ENCODE measurements around the gene GFER.
"Not testable (repeated sequence)": the region's sequence is repeated elsewhere in the genome, so short reads cannot be mapped to it uniquely, and the experiment has no call there.

GFER gene

GRCh38 chr16:1957434-1958142, 26.4 kb upstream of the GFER start:
- DNase-seq: not testable (repeated sequence)

- DNase-seq: not testable (repeated sequence)
Observed at GRCh38 chr16:1958143-1958491, 25.9 kb upstream of the GFER start.

- DNase-seq: no peak
Observed at GRCh38 chr16:1958715-1959268, 25.2 kb upstream of the GFER start.

- DNase-seq: peak; percentile 37 to 93 (median 80)
Observed at GRCh38 chr16:1959269-1960039, 24.5 kb upstream of the GFER start, which contains the start of gene NDUFB10. TSS of gene NDUFB10 (plus strand) at chr16:1959538. CDS start at chr16:1959625, 87 bp downstream.

- DNase-seq: peak in 1 of 56 donors; percentile 17
Observed at GRCh38 chr16:1960665-1961630, 23.0 kb upstream of the GFER start.

GRCh38 chr16:1961651-1962067, 22.3 kb upstream of the GFER start:
- no peak for DNase-seq

- not testable (repeated sequence) for DNase-seq
Observed at GRCh38 chr16:1962161-1963153, 21.5 kb upstream of the GFER start.

GRCh38 chr16:1963806-1964505, 20.0 kb upstream of the GFER start:
- DNase-seq: peak in 11 of 56 donors; percentile 46 to 62 (median 56)

GRCh38 chr16:1964506-1965395, 19.2 kb upstream of the GFER start, which contains the start of gene RPS2:
TSS of gene RPS2 (minus strand) at chr16:1964826. CDS start at chr16:1964625, 201 bp downstream.
- peak; percentile 48 to 100 (median 97) for DNase-seq

GRCh38 chr16:1965396-1966001, 18.5 kb upstream of the GFER start:
- no peak for DNase-seq

GRCh38 chr16:1966460-1966859, 17.5 kb upstream of the GFER start, which contains the start of gene RNF151:
TSS of gene RNF151 (plus strand) at chr16:1966856. CDS start at chr16:1966882, 26 bp downstream.
- no peak for DNase-seq

- no peak for DNase-seq
Observed at GRCh38 chr16:1968146-1968953, 15.6 kb upstream of the GFER start.

GRCh38 chr16:1971796-1972489, 12.1 kb upstream of the GFER start, which contains the start of gene TBL3:
TSS of gene TBL3 (plus strand) at chr16:1972053. CDS start at chr16:1972165, 112 bp downstream.
- DNase-seq: peak; percentile 25 to 97 (median 88)

- DNase-seq: no peak
Observed at GRCh38 chr16:1972490-1972877, 11.5 kb upstream of the GFER start.

GRCh38 chr16:1973461-1974156, 10.4 kb upstream of the GFER start:
- DNase-seq: no peak

Measured in amygdala (tissue), 56 donors.